Breast epithelium (tissue), 4 donors: ENCODE measurements around the gene FBLN1. TPM values are rescaled to one million over a fixed set of nuclear protein-coding genes. Genes with fewer than 3 reads are reported as not detected.

Experiments
- DNase-seq, 2 donors: peaks; one replicate each; pipeline ENCODE4 v3.0.0-alpha.2; 2019; ENCODE audit warnings: low spot score in 2 of 2
- H3K27ac ChIP-seq, 2 donors: fragments of 200-600 bp; sonication (generic) in 1 of 2; one replicate each; pipeline ENCODE4 v1.5.1; 2016 to 2019; ENCODE audit warnings: mild to moderate bottlenecking in 1 of 2
- H3K27me3 ChIP-seq, 2 donors: fragments of 200-600 bp; sonication (generic) in 1 of 2; one replicate each; pipeline versions ENCODE4 v1.5.1 to v1.6.0; 2017 to 2019; ENCODE audit warnings: control low read depth in 1 of 2, mild to moderate bottlenecking in 1 of 2
- H3K36me3 ChIP-seq: fragments of 200-600 bp; one replicate; pipeline ENCODE4 v1.5.1; 2019
- H3K4me1 ChIP-seq, 2 donors: fragments of 200-600 bp; sonication (generic); one replicate each; pipeline ENCODE4 v1.5.1; 2016 to 2019; ENCODE audit warnings: control low read depth in 1 of 2
- H3K4me3 ChIP-seq, 3 donors: fragments of 200-600 bp; sonication (generic); 1 replicate in 2 of 3; 2 replicates in 1 of 3; pipeline ENCODE4 v1.5.1; 2016 to 2019; ENCODE audit warnings: mild to moderate bottlenecking in 3 of 3, moderate library complexity in 2 of 3
- H3K9me3 ChIP-seq, 2 donors: fragments of 200-600 bp; sonication (generic) in 1 of 2; one replicate each; pipeline ENCODE4 v1.5.1; 2016 to 2019; ENCODE audit warnings: control low read depth in 1 of 2
- POLR2A ChIP-seq: fragments of 450-650 bp; IDR thresholded peaks from one replicate; pipeline ENCODE4 v1.6.1; 2016; ENCODE audit warnings: antibody characterized with exemption, mild to moderate bottlenecking, moderate library complexity
- POLR2AphosphoS5 ChIP-seq, 3 donors: sonication (generic); formaldehyde crosslinking; IDR thresholded peaks; one replicate each; pipeline ENCODE4 v1.6.1; 2017; ENCODE audit warnings: antibody characterized with exemption in 3 of 3
- intact Hi-C: fragments of 100-400 bp; cut with DNase I; formaldehyde crosslinking; loops from one replicate; pipeline ENCODE4 v1.15.1; 2023; ENCODE audit warnings: low total_unique reads
- total RNA-seq, 3 donors: library from RNA; depleted of rRNA; stranded (reverse); fragments of >200 nt; gene quantifications; one replicate each; pipeline ENCODE4 v1.1.0, GENCODE V29; 2016
- TF ChIP-seq, protein P1 (sequence below), 3 donors: fragments of 450-650 bp; IDR thresholded peaks; one replicate each; pipeline ENCODE4 v1.5.1; 2016 to 2017; ENCODE audit warnings: antibody characterized with exemption in 3 of 3, mild to moderate bottlenecking in 3 of 3, moderate library complexity in 3 of 3

Gene FBLN1
- total RNA-seq, 3 donors from 2014 or later, result 115 to 293 (median 267) TPM

DNA sequence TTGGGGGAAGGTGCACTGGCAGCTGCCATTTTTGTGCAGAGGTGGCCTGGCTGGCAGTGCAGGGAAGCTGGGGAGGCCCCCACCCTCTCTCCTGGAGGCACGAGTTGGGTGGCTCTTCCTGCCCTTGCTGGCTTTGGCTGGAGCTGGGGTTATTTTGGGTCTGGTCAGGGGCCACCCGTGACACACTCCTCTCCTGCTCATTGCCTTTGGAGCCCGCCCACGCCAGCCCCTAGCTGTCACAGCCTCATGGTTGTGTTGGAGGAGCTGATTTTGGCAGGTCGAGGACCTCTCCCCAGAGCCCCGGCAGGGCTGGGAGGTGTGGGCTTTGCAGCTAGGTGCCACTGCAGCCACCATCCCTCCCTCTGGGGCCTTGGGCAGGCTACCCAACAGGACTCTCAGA is 21.5 kb downstream of the FBLN1 start:
- no peak for TF ChIP-seq POLR2AphosphoS5 (IDR thresholded peaks at IDR 0.05)
- TF ChIP-seq, protein P1, sequence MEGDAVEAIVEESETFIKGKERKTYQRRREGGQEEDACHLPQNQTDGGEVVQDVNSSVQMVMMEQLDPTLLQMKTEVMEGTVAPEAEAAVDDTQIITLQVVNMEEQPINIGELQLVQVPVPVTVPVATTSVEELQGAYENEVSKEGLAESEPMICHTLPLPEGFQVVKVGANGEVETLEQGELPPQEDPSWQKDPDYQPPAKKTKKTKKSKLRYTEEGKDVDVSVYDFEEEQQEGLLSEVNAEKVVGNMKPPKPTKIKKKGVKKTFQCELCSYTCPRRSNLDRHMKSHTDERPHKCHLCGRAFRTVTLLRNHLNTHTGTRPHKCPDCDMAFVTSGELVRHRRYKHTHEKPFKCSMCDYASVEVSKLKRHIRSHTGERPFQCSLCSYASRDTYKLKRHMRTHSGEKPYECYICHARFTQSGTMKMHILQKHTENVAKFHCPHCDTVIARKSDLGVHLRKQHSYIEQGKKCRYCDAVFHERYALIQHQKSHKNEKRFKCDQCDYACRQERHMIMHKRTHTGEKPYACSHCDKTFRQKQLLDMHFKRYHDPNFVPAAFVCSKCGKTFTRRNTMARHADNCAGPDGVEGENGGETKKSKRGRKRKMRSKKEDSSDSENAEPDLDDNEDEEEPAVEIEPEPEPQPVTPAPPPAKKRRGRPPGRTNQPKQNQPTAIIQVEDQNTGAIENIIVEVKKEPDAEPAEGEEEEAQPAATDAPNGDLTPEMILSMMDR (IDR thresholded peaks at IDR 0.05), result no peak
- H3K36me3 ChIP-seq, result no peaks in the 10 kb centered on the region
- intact Hi-C loops, result no loop called here
- DNase-seq, result no peak
- H3K9me3 ChIP-seq, result no peaks in the 10 kb centered on the region
- no peak overlapping the region for H3K4me3 ChIP-seq
- peak overlapping the region in 1 of 2 donors; percentile 43 for H3K27ac ChIP-seq
- no peaks in the 10 kb centered on the region for H3K27me3 ChIP-seq
- H3K4me1 ChIP-seq, result no peaks in the 10 kb centered on the region

DNA sequence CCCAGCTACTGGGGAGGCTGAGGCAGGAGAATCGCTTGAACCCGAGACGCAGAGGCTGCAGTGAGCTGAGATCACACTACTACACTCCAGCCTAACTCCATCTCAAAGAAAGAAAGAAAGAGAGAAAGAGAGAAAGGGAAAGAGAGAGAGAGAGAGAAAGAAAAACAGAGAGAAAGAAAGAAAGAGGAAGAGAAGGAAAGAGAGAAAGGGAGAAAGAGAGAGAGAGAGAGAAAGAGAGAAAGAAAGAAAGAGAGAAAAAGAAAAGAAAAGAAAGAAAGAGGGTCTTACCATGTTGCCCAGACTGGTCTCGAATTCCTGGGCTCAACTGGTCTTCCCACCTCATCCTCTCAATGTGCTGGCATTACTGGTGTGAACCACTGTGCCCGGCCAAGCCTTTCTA is 22.3 kb downstream of the FBLN1 start:
- DNase-seq, result no peak
- H3K36me3 ChIP-seq, result no peaks in the 10 kb centered on the region
- TF ChIP-seq POLR2AphosphoS5 (IDR thresholded peaks at IDR 0.05) (no peak), POLR2A (no peak)
- TF ChIP-seq, protein P1 (IDR thresholded peaks at IDR 0.05), result no peak
- H3K27ac ChIP-seq, result peak overlapping the region in 1 of 2 donors; percentile 86
- H3K9me3 ChIP-seq, result no peaks in the 10 kb centered on the region
- H3K27me3 ChIP-seq, result no peaks in the 10 kb centered on the region
- no peaks in the 10 kb centered on the region for H3K4me1 ChIP-seq
- no peak overlapping the region for H3K4me3 ChIP-seq
- intact Hi-C loops, result no loop called here

DNA sequence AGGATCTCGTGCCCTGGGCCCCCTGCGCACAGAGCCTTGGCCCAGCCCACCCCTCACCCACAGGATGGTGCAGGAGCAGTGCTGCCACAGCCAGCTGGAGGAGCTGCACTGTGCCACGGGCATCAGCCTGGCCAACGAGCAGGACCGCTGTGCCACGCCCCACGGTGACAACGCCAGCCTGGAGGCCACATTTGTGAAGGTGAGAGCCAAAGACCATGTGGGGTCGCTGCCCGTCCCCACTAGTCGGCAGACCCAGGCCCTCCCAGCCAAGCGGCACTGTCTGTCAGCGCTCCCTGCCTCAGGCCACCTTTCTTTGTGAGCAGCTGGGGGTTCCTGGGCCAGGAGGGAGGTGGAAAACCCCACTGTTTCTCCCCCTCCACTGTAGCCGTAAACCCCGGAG is 22.8 kb downstream of the FBLN1 start:
- H3K27me3 ChIP-seq, result no peaks in the 10 kb centered on the region
- intact Hi-C loops, result no loop called here
- H3K4me1 ChIP-seq, result no peaks in the 10 kb centered on the region
- no peaks in the 10 kb centered on the region for H3K9me3 ChIP-seq
- H3K36me3 ChIP-seq, result no peaks in the 10 kb centered on the region
- TF ChIP-seq POLR2A, result no peak
- no peak for TF ChIP-seq POLR2AphosphoS5 (IDR thresholded peaks at IDR 0.05)
- TF ChIP-seq, protein P1 (IDR thresholded peaks at IDR 0.05), result no peak
- no peak overlapping the region for H3K4me3 ChIP-seq
- peak overlapping the region; percentile 61 to 86 for H3K27ac ChIP-seq
- no peak for DNase-seq

DNA sequence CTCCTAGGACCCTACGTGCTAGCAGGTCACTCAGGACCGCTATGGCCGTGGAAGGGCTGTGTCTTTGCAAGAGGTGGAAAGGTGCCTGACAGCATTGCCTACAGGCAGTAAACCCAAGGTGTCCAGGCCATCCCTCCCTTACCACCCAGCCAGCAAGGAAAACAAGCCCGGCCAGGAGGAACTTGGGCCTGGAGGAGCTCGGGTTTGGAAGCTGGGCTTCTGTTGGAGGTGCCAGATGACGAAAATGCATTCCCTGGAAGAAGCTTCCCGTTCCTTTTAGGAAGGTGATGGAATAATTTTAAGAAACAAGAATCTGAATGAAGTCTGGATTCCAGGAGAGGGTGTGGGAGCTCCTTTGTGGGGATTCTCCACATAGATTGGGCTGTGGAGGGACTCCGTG is 23.6 kb downstream of the FBLN1 start:
- Histone ChIP-seq H3K36me3 (no peaks in the 10 kb centered on the region), H3K27ac (peak overlapping the region; percentile 61 to 86), H3K27me3 (no peaks in the 10 kb centered on the region), H3K9me3 (no peaks in the 10 kb centered on the region), H3K4me3 (no peak overlapping the region), H3K4me1 (no peaks in the 10 kb centered on the region)
- TF ChIP-seq, protein P1 (IDR thresholded peaks at IDR 0.05), result no peak
- no peak for TF ChIP-seq POLR2A
- TF ChIP-seq POLR2AphosphoS5 (IDR thresholded peaks at IDR 0.05), result no peak
- intact Hi-C loops, result no loop called here
- DNase-seq, result no peak

DNA sequence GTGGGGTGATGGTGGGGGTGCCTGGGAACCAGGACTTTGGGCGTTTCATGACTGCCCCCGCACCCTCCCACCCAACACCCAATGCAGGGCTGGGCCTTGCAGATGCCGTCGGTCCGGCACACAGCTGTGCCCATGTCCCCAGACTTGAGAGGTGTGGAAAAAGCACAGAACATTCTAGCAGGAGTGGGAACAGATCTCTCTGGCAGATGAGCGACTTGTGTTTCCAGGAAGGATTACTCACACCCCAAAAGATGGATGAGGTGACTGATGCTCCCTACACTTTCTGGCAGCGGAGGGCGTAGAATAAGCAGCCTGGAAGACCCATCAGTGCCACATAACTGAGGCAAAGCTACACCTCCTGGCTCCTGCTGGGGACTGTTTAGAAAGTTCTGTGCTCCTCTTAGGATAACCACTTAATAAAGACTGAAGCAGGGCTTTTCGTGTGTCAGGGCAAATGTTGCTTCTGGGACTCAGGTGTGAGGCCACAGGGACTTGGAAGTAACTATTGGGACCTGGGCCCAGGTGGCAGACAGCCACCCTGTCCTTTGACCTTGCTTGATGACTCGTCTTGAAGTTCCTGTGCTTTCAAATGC is 24.2 kb downstream of the FBLN1 start:
- peak overlapping the region in 1 of 2 donors; percentile 86 for H3K27ac ChIP-seq
- no peaks in the 10 kb centered on the region for H3K36me3 ChIP-seq
- TF ChIP-seq POLR2AphosphoS5 (IDR thresholded peaks at IDR 0.05), result peak in 2 of 3 donors; percentile 34 to 76
- TF ChIP-seq, protein P1 (IDR thresholded peaks at IDR 0.05), result no peak
- TF ChIP-seq POLR2A, result no peak
- H3K27me3 ChIP-seq, result no peaks in the 10 kb centered on the region
- H3K9me3 ChIP-seq, result no peaks in the 10 kb centered on the region
- intact Hi-C loops, result no loop called here
- H3K4me3 ChIP-seq, result no peak overlapping the region
- no peak for DNase-seq
- H3K4me1 ChIP-seq, result no peaks in the 10 kb centered on the region
